ENCODE data around the gene MRPS18A.
A peak's percentile ranks its signal among the peaks of the same experiment; 100 is the strongest.

MRPS18A gene

DNA sequence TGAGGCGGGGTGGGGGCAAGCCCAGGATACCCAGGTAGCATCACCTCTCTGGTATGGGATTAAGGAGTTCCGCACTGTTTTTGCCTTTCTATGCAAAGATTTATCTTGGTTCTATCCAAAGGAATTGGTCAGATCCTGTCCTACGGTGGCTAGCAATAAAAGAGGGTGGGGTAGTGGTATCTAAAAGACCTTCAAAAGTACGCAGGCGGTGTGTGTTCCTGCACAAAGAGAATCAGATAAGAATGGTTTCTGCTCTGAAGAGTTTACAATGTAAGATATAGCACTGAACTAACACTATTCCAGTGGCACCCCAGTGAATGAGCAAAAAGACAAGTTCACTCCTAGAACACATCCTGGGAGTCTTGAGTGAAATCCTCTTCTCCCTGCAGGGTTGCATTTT is 6.3 kb downstream of the MRPS18A start:
- Histone ChIP-seq H3K9ac (ENCODE audit: low read length in 5 of 5) (no peak overlapping the region), H3K4me1 (ENCODE audit: control insufficient read depth in 5 of 5, insufficient read depth in 5 of 5, low read length in 5 of 5) (peaks cover 0 to 29% (median 17%) of the 10 kb centered on the region in 5 donors), H3K9me3 (ENCODE audit: control insufficient read depth in 5 of 5, low read length in 5 of 5) (no peaks in the 10 kb centered on the region), H3K4me3 (ENCODE audit: low read depth in 1 of 5, low read length in 5 of 5) (no peak overlapping the region), H3K27me3 (ENCODE audit: control insufficient read depth in 5 of 5, insufficient read depth in 4 of 5, low read length in 5 of 5) (no peaks in the 10 kb centered on the region), H3K27ac (ENCODE audit: low read depth, low read length) (no peak overlapping the region), H3K36me3 (ENCODE audit: control insufficient read depth in 5 of 5, insufficient read depth in 5 of 5, low read length in 5 of 5) (peaks cover 3 to 53% (median 43%) of the 10 kb centered on the region in 5 donors)

- Histone ChIP-seq H3K4me3 (ENCODE audit: low read depth in 1 of 5, low read length in 5 of 5) (no peak overlapping the region), H3K27ac (ENCODE audit: low read depth, low read length) (no peak overlapping the region), H3K27me3 (ENCODE audit: control insufficient read depth in 5 of 5, insufficient read depth in 4 of 5, low read length in 5 of 5) (no peaks in the 10 kb centered on the region), H3K9me3 (ENCODE audit: control insufficient read depth in 5 of 5, low read length in 5 of 5) (no peaks in the 10 kb centered on the region), H3K36me3 (ENCODE audit: control insufficient read depth in 5 of 5, insufficient read depth in 5 of 5, low read length in 5 of 5) (peaks cover 3 to 60% (median 50%) of the 10 kb centered on the region in 5 donors), H3K4me1 (ENCODE audit: control insufficient read depth in 5 of 5, insufficient read depth in 5 of 5, low read length in 5 of 5) (peaks cover 0 to 29% (median 14%) of the 10 kb centered on the region in 5 donors), H3K9ac (ENCODE audit: low read length in 5 of 5) (no peak overlapping the region)
These were observed 7.0 kb downstream of the MRPS18A start for GRCh38 chr6:43680308-43681200.

DNA sequence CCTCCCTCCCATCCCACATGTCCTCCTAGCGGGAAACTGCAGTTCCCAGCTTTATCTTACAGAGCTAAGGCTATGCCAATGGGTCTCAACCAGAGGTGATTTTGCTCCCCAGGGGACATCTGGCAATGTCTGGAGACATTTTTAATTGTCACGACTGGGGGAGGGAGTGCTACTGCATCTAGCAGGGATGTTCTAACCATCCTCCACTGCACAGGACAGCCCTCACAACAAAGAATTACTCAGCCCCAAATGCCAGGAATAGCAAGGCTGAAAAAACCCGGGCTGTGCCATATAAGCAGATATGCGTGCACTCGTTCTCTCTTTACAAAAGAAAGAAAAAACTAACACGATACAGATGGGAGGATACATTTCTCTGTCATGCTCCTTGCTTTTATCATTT is 8.5 kb downstream of the MRPS18A start:
- H3K9ac ChIP-seq (ENCODE audit: low read length in 5 of 5): no peak overlapping the region
- H3K27me3 ChIP-seq (ENCODE audit: control insufficient read depth in 5 of 5, insufficient read depth in 4 of 5, low read length in 5 of 5): no peaks in the 10 kb centered on the region
- H3K4me1 ChIP-seq (ENCODE audit: control insufficient read depth in 5 of 5, insufficient read depth in 5 of 5, low read length in 5 of 5): peaks cover 0 to 23% (median 11%) of the 10 kb centered on the region in 5 donors
- no peak overlapping the region for H3K27ac ChIP-seq (ENCODE audit: low read depth, low read length)
- H3K9me3 ChIP-seq (ENCODE audit: control insufficient read depth in 5 of 5, low read length in 5 of 5): no peaks in the 10 kb centered on the region
- H3K4me3 ChIP-seq (ENCODE audit: low read depth in 1 of 5, low read length in 5 of 5): no peak overlapping the region
- H3K36me3 ChIP-seq (ENCODE audit: control insufficient read depth in 5 of 5, insufficient read depth in 5 of 5, low read length in 5 of 5): peaks cover 3 to 75% (median 65%) of the 10 kb centered on the region in 5 donors

GRCh38 chr6:43678341-43678740 is 9.2 kb downstream of the MRPS18A start:
- H3K36me3 ChIP-seq (ENCODE audit: control insufficient read depth in 5 of 5, insufficient read depth in 5 of 5, low read length in 5 of 5): peaks cover 3 to 83% (median 72%) of the 10 kb centered on the region in 5 donors
- no peak overlapping the region for H3K9ac ChIP-seq (ENCODE audit: low read length in 5 of 5)
- H3K27ac ChIP-seq (ENCODE audit: low read depth, low read length): no peak overlapping the region
- no peaks in the 10 kb centered on the region for H3K27me3 ChIP-seq (ENCODE audit: control insufficient read depth in 5 of 5, insufficient read depth in 4 of 5, low read length in 5 of 5)
- no peak overlapping the region for H3K4me3 ChIP-seq (ENCODE audit: low read depth in 1 of 5, low read length in 5 of 5)
- H3K9me3 ChIP-seq (ENCODE audit: control insufficient read depth in 5 of 5, low read length in 5 of 5): no peaks in the 10 kb centered on the region
- H3K4me1 ChIP-seq (ENCODE audit: control insufficient read depth in 5 of 5, insufficient read depth in 5 of 5, low read length in 5 of 5): peaks cover 0 to 23% (median 17%) of the 10 kb centered on the region in 5 donors

DNA sequence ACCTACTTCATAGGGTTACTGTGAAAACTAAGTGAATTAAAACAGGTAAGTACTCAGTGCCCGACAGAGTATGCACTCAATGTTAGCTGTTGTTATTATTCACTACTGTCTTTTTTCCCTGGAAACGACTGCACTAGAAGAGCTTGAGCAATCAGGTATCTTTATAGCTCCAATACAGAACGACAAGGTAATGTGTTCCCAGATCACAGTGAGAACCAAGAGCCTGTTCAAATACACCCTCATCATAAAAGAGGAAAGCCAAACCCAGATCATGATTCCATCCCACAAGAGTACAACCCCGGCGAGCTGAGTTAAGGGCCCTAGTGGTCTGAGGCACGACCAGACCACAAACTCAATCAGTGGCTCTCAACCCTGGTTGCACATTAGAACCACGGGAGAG is 9.8 kb downstream of the MRPS18A start:
- Histone ChIP-seq H3K4me1 (ENCODE audit: control insufficient read depth in 5 of 5, insufficient read depth in 5 of 5, low read length in 5 of 5) (peaks cover 0 to 23% (median 17%) of the 10 kb centered on the region in 5 donors), H3K27ac (ENCODE audit: low read depth, low read length) (no peak overlapping the region), H3K36me3 (ENCODE audit: control insufficient read depth in 5 of 5, insufficient read depth in 5 of 5, low read length in 5 of 5) (peaks cover 3 to 87% (median 74%) of the 10 kb centered on the region in 5 donors), H3K4me3 (ENCODE audit: low read depth in 1 of 5, low read length in 5 of 5) (no peak overlapping the region), H3K9me3 (ENCODE audit: control insufficient read depth in 5 of 5, low read length in 5 of 5) (no peaks in the 10 kb centered on the region), H3K9ac (ENCODE audit: low read length in 5 of 5) (no peak overlapping the region), H3K27me3 (ENCODE audit: control insufficient read depth in 5 of 5, insufficient read depth in 4 of 5, low read length in 5 of 5) (no peaks in the 10 kb centered on the region)

GRCh38 chr6:43676962-43677606 is 10.5 kb downstream of the MRPS18A start:
- Histone ChIP-seq H3K27ac (ENCODE audit: low read depth, low read length) (no peak overlapping the region), H3K4me1 (ENCODE audit: control insufficient read depth in 5 of 5, insufficient read depth in 5 of 5, low read length in 5 of 5) (peaks cover 0 to 25% (median 17%) of the 10 kb centered on the region in 5 donors), H3K9me3 (ENCODE audit: control insufficient read depth in 5 of 5, low read length in 5 of 5) (no peaks in the 10 kb centered on the region), H3K36me3 (ENCODE audit: control insufficient read depth in 5 of 5, insufficient read depth in 5 of 5, low read length in 5 of 5) (peaks cover 3 to 87% (median 74%) of the 10 kb centered on the region in 5 donors), H3K9ac (ENCODE audit: low read length in 5 of 5) (no peak overlapping the region), H3K27me3 (ENCODE audit: control insufficient read depth in 5 of 5, insufficient read depth in 4 of 5, low read length in 5 of 5) (no peaks in the 10 kb centered on the region), H3K4me3 (ENCODE audit: low read depth in 1 of 5, low read length in 5 of 5) (no peak overlapping the region)

DNA sequence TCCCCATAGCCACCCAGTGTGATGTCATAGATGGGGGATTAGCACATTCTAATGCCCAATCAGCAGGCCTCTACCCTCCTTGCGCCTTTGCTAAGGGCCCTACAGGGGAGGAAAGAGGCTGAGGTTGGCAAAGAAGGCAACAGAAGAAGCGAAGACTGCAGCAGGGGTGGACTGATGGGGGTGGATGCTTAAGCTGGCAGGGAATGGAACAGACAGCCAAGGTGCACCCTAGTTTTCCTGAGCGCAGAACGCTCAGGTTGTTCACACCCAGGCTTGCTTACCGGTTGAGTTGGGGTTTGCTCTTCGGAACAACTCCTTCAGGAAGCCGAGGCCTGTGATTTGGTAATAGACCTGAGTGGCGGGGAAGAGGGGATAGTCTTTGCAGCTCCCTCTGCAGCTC is 12.7 kb downstream of the MRPS18A start:
- no peaks in the 10 kb centered on the region for H3K9me3 ChIP-seq (ENCODE audit: control insufficient read depth in 5 of 5, low read length in 5 of 5)
- no peak overlapping the region for H3K4me3 ChIP-seq (ENCODE audit: low read depth in 1 of 5, low read length in 5 of 5)
- H3K4me1 ChIP-seq (ENCODE audit: control insufficient read depth in 5 of 5, insufficient read depth in 5 of 5, low read length in 5 of 5): peaks cover 1 to 41% (median 37%) of the 10 kb centered on the region in 5 donors
- H3K27me3 ChIP-seq (ENCODE audit: control insufficient read depth in 5 of 5, insufficient read depth in 4 of 5, low read length in 5 of 5): no peaks in the 10 kb centered on the region
- H3K36me3 ChIP-seq (ENCODE audit: control insufficient read depth in 5 of 5, insufficient read depth in 5 of 5, low read length in 5 of 5): peaks cover 3 to 90% (median 74%) of the 10 kb centered on the region in 5 donors
- H3K9ac ChIP-seq (ENCODE audit: low read length in 5 of 5): no peak overlapping the region
- no peak overlapping the region for H3K27ac ChIP-seq (ENCODE audit: low read depth, low read length)

DNA sequence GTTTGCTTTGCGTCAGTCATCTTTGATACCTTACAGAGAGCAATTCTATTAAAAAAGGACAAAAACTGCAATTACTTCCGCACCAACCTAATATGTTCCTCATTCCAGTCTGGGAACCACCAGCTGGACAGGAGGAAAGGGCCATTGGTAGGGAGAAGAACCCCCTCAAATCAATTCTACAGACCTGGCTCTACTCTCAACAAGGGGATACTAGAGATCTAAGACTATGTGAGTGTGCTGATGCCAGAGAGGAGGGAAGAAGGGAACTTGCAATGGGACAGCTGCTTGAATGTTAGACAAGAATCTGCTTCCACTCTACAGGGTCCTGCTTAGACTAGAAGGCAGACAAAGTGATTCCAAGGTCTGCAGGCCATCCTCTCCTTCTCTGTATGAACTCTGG is 13.3 kb downstream of the MRPS18A start:
- no peaks in the 10 kb centered on the region for H3K27me3 ChIP-seq (ENCODE audit: control insufficient read depth in 5 of 5, insufficient read depth in 4 of 5, low read length in 5 of 5)
- no peak overlapping the region for H3K4me3 ChIP-seq (ENCODE audit: low read depth in 1 of 5, low read length in 5 of 5)
- H3K9ac ChIP-seq (ENCODE audit: low read length in 5 of 5): peak overlapping the region in 1 of 5 donors; percentile 4
- H3K4me1 ChIP-seq (ENCODE audit: control insufficient read depth in 5 of 5, insufficient read depth in 5 of 5, low read length in 5 of 5): peaks cover 7 to 47% (median 43%) of the 10 kb centered on the region in 5 donors
- H3K9me3 ChIP-seq (ENCODE audit: control insufficient read depth in 5 of 5, low read length in 5 of 5): no peaks in the 10 kb centered on the region
- no peak overlapping the region for H3K27ac ChIP-seq (ENCODE audit: low read depth, low read length)
- peaks cover 3 to 84% (median 68%) of the 10 kb centered on the region in 5 donors for H3K36me3 ChIP-seq (ENCODE audit: control insufficient read depth in 5 of 5, insufficient read depth in 5 of 5, low read length in 5 of 5)

GRCh38 chr6:43673444-43674084 is 14.0 kb downstream of the MRPS18A start:
- no peak overlapping the region for H3K9ac ChIP-seq (ENCODE audit: low read length in 5 of 5)
- H3K27ac ChIP-seq (ENCODE audit: low read depth, low read length): peak overlapping the region; percentile 61
- no peaks in the 10 kb centered on the region for H3K9me3 ChIP-seq (ENCODE audit: control insufficient read depth in 5 of 5, low read length in 5 of 5)
- H3K27me3 ChIP-seq (ENCODE audit: control insufficient read depth in 5 of 5, insufficient read depth in 4 of 5, low read length in 5 of 5): no peaks in the 10 kb centered on the region
- no peak overlapping the region for H3K4me3 ChIP-seq (ENCODE audit: low read depth in 1 of 5, low read length in 5 of 5)
- peaks cover 3 to 78% (median 64%) of the 10 kb centered on the region in 5 donors for H3K36me3 ChIP-seq (ENCODE audit: control insufficient read depth in 5 of 5, insufficient read depth in 5 of 5, low read length in 5 of 5)
- H3K4me1 ChIP-seq (ENCODE audit: control insufficient read depth in 5 of 5, insufficient read depth in 5 of 5, low read length in 5 of 5): peaks cover 8 to 55% (median 50%) of the 10 kb centered on the region in 5 donors
